Measurements from ENCODE around the gene PAK3. TPM values are rescaled to one million over a fixed set of nuclear protein-coding genes. Genes with fewer than 3 reads are reported as not detected.

Gene PAK3
- total and polyA plus RNA-seq, 4 donors = 0.03 to 0.79 (median 0.26) TPM

GRCh38 chrX:111110098-111110775 lies 14.2 kb downstream of the PAK3 start:
- no peak for DNase-seq (ENCODE audit: low spot score)
- Histone ChIP-seq H3K36me3 (ENCODE audit: control insufficient read depth in 4 of 4, insufficient read depth in 3 of 4, low read depth in 1 of 4, low read length in 3 of 4) (no peaks in the 10 kb centered on the region), H3K9me3 (ENCODE audit: control insufficient read depth in 4 of 4, low read length in 3 of 4) (no peaks in the 10 kb centered on the region), H3K4me1 (ENCODE audit: control insufficient read depth in 4 of 4, insufficient read depth in 4 of 4, low read length in 3 of 4) (no peaks in the 10 kb centered on the region), H3K9ac (ENCODE audit: low read depth in 1 of 2, low read length in 2 of 2) (no peak overlapping the region), H3K27ac (ENCODE audit: low read depth in 1 of 2, low read length in 2 of 2) (peak overlapping the region in 1 of 2 donors; percentile 74), H3K4me3 (ENCODE audit: low read depth in 1 of 3, low read length in 3 of 3) (no peak overlapping the region), H3K27me3 (ENCODE audit: control insufficient read depth in 4 of 4, insufficient read depth in 4 of 4, low read length in 3 of 4) (no peaks in the 10 kb centered on the region)
- 50% methylated on average over 6 of the region's 6 CpGs for WGBS
- TF ChIP-seq HNF4A (conservative IDR thresholded peaks at IDR 0.05) (peak in 1 of 2 donors; percentile 18), JUND (IDR thresholded peaks at IDR 0.05) (peak; percentile 31 to 53), EGR1 (IDR thresholded peaks at IDR 0.05; ENCODE audit: low read depth in 2 of 2) (no peak), ATF3 (IDR thresholded peaks at IDR 0.05) (peak; percentile 41)

- DNase-seq (ENCODE audit: low spot score) = no peak
- no peak for TF ChIP-seq ZBTB33 (IDR thresholded peaks at IDR 0.05)
- no peak for TF ChIP-seq EGR1 (IDR thresholded peaks at IDR 0.05; ENCODE audit: low read depth in 2 of 2)
- TF ChIP-seq FOXA2 (IDR thresholded peaks at IDR 0.05) = no peak
- no peak for TF ChIP-seq ATF3 (IDR thresholded peaks at IDR 0.05)
- TF ChIP-seq FOXA1 (IDR thresholded peaks at IDR 0.05) = no peak
- Histone ChIP-seq H3K9me3 (ENCODE audit: control insufficient read depth in 4 of 4, low read length in 3 of 4) (no peaks in the 10 kb centered on the region), H3K27ac (ENCODE audit: low read depth in 1 of 2, low read length in 2 of 2) (no peak overlapping the region), H3K9ac (ENCODE audit: low read depth in 1 of 2, low read length in 2 of 2) (no peak overlapping the region), H3K36me3 (ENCODE audit: control insufficient read depth in 4 of 4, insufficient read depth in 3 of 4, low read depth in 1 of 4, low read length in 3 of 4) (no peaks in the 10 kb centered on the region), H3K27me3 (ENCODE audit: control insufficient read depth in 4 of 4, insufficient read depth in 4 of 4, low read length in 3 of 4) (no peaks in the 10 kb centered on the region), H3K4me3 (ENCODE audit: low read depth in 1 of 3, low read length in 3 of 3) (no peak overlapping the region), H3K4me1 (ENCODE audit: control insufficient read depth in 4 of 4, insufficient read depth in 4 of 4, low read length in 3 of 4) (no peaks in the 10 kb centered on the region)
- WGBS = 93% methylated on average over 1 of the region's 1 CpG
Measured at GRCh38 chrX:111114806-111115205, 18.8 kb downstream of the PAK3 start.

GRCh38 chrX:111116666-111117065 lies 20.7 kb downstream of the PAK3 start:
- H3K36me3 ChIP-seq (ENCODE audit: control insufficient read depth in 4 of 4, insufficient read depth in 3 of 4, low read depth in 1 of 4, low read length in 3 of 4) = no peaks in the 10 kb centered on the region
- H3K9me3 ChIP-seq (ENCODE audit: control insufficient read depth in 4 of 4, low read length in 3 of 4) = no peaks in the 10 kb centered on the region
- H3K9ac ChIP-seq (ENCODE audit: low read depth in 1 of 2, low read length in 2 of 2) = no peak overlapping the region
- H3K4me3 ChIP-seq (ENCODE audit: low read depth in 1 of 3, low read length in 3 of 3) = no peak overlapping the region
- no peak overlapping the region for H3K27ac ChIP-seq (ENCODE audit: low read depth in 1 of 2, low read length in 2 of 2)
- no peaks in the 10 kb centered on the region for H3K4me1 ChIP-seq (ENCODE audit: control insufficient read depth in 4 of 4, insufficient read depth in 4 of 4, low read length in 3 of 4)
- no peak for DNase-seq (ENCODE audit: low spot score)
- TF ChIP-seq RXRA (IDR thresholded peaks at IDR 0.05) (no peak), TAF1 (conservative IDR thresholded peaks at IDR 0.05) (no peak)
- H3K27me3 ChIP-seq (ENCODE audit: control insufficient read depth in 4 of 4, insufficient read depth in 4 of 4, low read length in 3 of 4) = no peaks in the 10 kb centered on the region
- 93% methylated on average over 1 of the region's 1 CpG for WGBS

GRCh38 chrX:111119341-111119740 lies 23.4 kb downstream of the PAK3 start:
- Histone ChIP-seq H3K27me3 (ENCODE audit: control insufficient read depth in 4 of 4, insufficient read depth in 4 of 4, low read length in 3 of 4) (no peaks in the 10 kb centered on the region), H3K4me1 (ENCODE audit: control insufficient read depth in 4 of 4, insufficient read depth in 4 of 4, low read length in 3 of 4) (no peaks in the 10 kb centered on the region), H3K4me3 (ENCODE audit: low read depth in 1 of 3, low read length in 3 of 3) (no peak overlapping the region), H3K9me3 (ENCODE audit: control insufficient read depth in 4 of 4, low read length in 3 of 4) (no peaks in the 10 kb centered on the region), H3K36me3 (ENCODE audit: control insufficient read depth in 4 of 4, insufficient read depth in 3 of 4, low read depth in 1 of 4, low read length in 3 of 4) (no peaks in the 10 kb centered on the region), H3K9ac (ENCODE audit: low read depth in 1 of 2, low read length in 2 of 2) (no peak overlapping the region), H3K27ac (ENCODE audit: low read depth in 1 of 2, low read length in 2 of 2) (no peak overlapping the region)
- DNase-seq (ENCODE audit: low spot score) = no peak
- WGBS = 84% methylated on average over 2 of the region's 2 CpGs
- TF ChIP-seq RXRA (IDR thresholded peaks at IDR 0.05) = no peak
